Hepatocyte (in vitro differentiated cells): ENCODE measurements around the gene CCNQ. TPM values are rescaled to one million over a fixed set of nuclear protein-coding genes. Genes with fewer than 3 reads are reported as not detected.

Experiments used
- DNase-seq: peaks from one replicate; pipeline ENCODE4 v3.0.0-alpha.2; 2016; ENCODE audit warnings: low spot score
- H2AFZ ChIP-seq: fragments of 200-600 bp; sonication (generic); 2 replicates; pipeline ENCODE4 v1.6.0; 2016; ENCODE audit warnings: antibody characterized with exemption, mild to moderate bottlenecking
- H3K27ac ChIP-seq: fragments of 200-600 bp; sonication (generic); 2 replicates; pipeline ENCODE4 v1.5.1; 2016; ENCODE audit warnings: mild to moderate bottlenecking
- H3K27me3 ChIP-seq: fragments of 200-600 bp; sonication (generic); 2 replicates; pipeline ENCODE4 v1.6.1; 2016
- H3K36me3 ChIP-seq: fragments of 200-600 bp; sonication (generic); replicated peaks from 2 replicates; pipeline ENCODE4 v1.5.1; 2016; ENCODE audit warnings: low read depth; ENCODE audit not compliant: insufficient read depth
- H3K4me1 ChIP-seq: fragments of 200-600 bp; sonication (generic); 2 replicates; pipeline ENCODE4 v1.5.1; 2016; ENCODE audit warnings: mild to moderate bottlenecking, moderate library complexity; ENCODE audit not compliant: insufficient read depth
- H3K4me2 ChIP-seq: fragments of 200-600 bp; sonication (generic); 2 replicates; pipeline ENCODE4 v1.6.0; 2016
- H3K4me3 ChIP-seq: fragments of 200-600 bp; sonication (generic); 2 replicates; pipeline ENCODE4 v1.5.1; 2016; ENCODE audit warnings: mild to moderate bottlenecking
- H3K79me2 ChIP-seq: fragments of 200-600 bp; sonication (generic); 2 replicates; pipeline ENCODE4 v1.6.0; 2017; ENCODE audit warnings: mild to moderate bottlenecking
- H3K9me2 ChIP-seq: fragments of 200-600 bp; sonication (generic); replicated peaks from 2 replicates; pipeline ENCODE4 v1.6.0; 2017; ENCODE audit warnings: mild to moderate bottlenecking; ENCODE audit not compliant: insufficient read depth
- H3K9me3 ChIP-seq: fragments of 200-600 bp; sonication (generic); 2 replicates; pipeline ENCODE4 v1.5.1; 2016; ENCODE audit warnings: low read depth, mild to moderate bottlenecking
- H4K20me1 ChIP-seq: fragments of 200-600 bp; sonication (generic); 2 replicates; pipeline ENCODE4 v1.6.0; 2016; ENCODE audit warnings: mild to moderate bottlenecking; ENCODE audit not compliant: insufficient read depth, poor library complexity, severe bottlenecking
- EZH2 ChIP-seq: fragments of 200-600 bp; sonication (generic); IDR thresholded peaks from 2 replicates; pipeline ENCODE4 v1.6.1; 2016; ENCODE audit warnings: antibody characterized with exemption, mild to moderate bottlenecking, borderline replicate concordance
- EZH2phosphoT487 ChIP-seq: fragments of 200-600 bp; sonication (generic); IDR thresholded peaks from one replicate; pipeline ENCODE4 v1.6.1; 2018; ENCODE audit warnings: antibody characterized with exemption, mild to moderate bottlenecking, low read depth, moderate library complexity; ENCODE audit not compliant: unreplicated experiment, severe bottlenecking
- WGBS: methylation state at CpG from one replicate; pipeline ENCODE4 v1.1.6; 2016; ENCODE audit warnings: low lambda C conversion rate; ENCODE audit errors: missing lambda C conversion rate; 5-methylcytosine and 5-hydroxymethylcytosine counted together
- polyA plus RNA-seq: library from polyadenylated mRNA; unstranded; fragments of >200 nt; fragmentation: Nextera tagmentation; extraction: Ambion mirVana; gene quantifications from 2 replicates; pipeline ENCODE4 v1.2.1, GENCODE V29; 2016
- total RNA-seq: library from RNA; depleted of rRNA; stranded (reverse); fragments of >200 nt; gene quantifications from 2 replicates; pipeline ENCODE4 v1.2.3, GENCODE V29; 2014
- TF ChIP-seq, protein P1 (sequence below): fragments of 200-600 bp; sonication (generic); IDR thresholded peaks from 2 replicates; pipeline ENCODE4 v1.5.1; 2016; ENCODE audit warnings: antibody characterized with exemption, mild to moderate bottlenecking; ENCODE audit not compliant: poor library complexity

CCNQ gene
- total and polyA plus RNA-seq, 2 experiments from 2014 or later = 26.7 to 28.3 TPM

DNA sequence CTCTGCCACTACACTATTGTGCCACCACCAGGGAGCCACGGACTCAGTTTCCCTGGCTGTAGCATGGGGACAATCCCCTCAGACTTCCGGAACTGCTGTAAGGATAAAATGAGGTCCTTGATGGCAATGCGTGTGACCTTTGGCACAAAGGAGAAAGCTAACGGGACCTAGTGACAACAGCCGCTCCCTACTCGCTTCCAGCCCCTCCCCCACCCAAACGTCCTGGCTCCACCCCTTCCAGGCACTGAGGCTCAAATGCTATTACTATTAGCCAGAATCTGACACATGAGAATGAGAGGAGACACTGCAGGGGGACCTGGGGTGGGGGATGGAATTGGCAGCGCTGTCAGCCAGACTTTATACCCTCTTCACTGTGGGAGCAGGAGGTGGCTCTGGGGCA is 42.7 kb upstream of the CCNQ start:
- no peaks in the 10 kb centered on the region for H3K36me3 ChIP-seq
- no peak overlapping the region for H3K27ac ChIP-seq
- peak overlapping the region; percentile 79 for H3K4me2 ChIP-seq
- no peaks in the 10 kb centered on the region for H4K20me1 ChIP-seq
- DNase-seq = peak; percentile 37
- H3K9me3 ChIP-seq = no peaks in the 10 kb centered on the region
- no peaks in the 10 kb centered on the region for H3K4me1 ChIP-seq
- no peaks in the 10 kb centered on the region for H3K79me2 ChIP-seq
- 40% methylated on average over 8 of the region's 8 CpGs for WGBS
- H2AFZ ChIP-seq = no peak overlapping the region
- H3K27me3 ChIP-seq = peaks cover 4% of the 10 kb centered on the region
- TF ChIP-seq, protein P1, sequence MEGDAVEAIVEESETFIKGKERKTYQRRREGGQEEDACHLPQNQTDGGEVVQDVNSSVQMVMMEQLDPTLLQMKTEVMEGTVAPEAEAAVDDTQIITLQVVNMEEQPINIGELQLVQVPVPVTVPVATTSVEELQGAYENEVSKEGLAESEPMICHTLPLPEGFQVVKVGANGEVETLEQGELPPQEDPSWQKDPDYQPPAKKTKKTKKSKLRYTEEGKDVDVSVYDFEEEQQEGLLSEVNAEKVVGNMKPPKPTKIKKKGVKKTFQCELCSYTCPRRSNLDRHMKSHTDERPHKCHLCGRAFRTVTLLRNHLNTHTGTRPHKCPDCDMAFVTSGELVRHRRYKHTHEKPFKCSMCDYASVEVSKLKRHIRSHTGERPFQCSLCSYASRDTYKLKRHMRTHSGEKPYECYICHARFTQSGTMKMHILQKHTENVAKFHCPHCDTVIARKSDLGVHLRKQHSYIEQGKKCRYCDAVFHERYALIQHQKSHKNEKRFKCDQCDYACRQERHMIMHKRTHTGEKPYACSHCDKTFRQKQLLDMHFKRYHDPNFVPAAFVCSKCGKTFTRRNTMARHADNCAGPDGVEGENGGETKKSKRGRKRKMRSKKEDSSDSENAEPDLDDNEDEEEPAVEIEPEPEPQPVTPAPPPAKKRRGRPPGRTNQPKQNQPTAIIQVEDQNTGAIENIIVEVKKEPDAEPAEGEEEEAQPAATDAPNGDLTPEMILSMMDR = no peak
- no peak for TF ChIP-seq EZH2
- no peak overlapping the region for H3K4me3 ChIP-seq
- H3K9me2 ChIP-seq = no peaks in the 10 kb centered on the region

GRCh38 chrX:153640736-153641575 is 42.0 kb upstream of the CCNQ start:
- H3K27me3 ChIP-seq = peaks cover 4% of the 10 kb centered on the region

DNA sequence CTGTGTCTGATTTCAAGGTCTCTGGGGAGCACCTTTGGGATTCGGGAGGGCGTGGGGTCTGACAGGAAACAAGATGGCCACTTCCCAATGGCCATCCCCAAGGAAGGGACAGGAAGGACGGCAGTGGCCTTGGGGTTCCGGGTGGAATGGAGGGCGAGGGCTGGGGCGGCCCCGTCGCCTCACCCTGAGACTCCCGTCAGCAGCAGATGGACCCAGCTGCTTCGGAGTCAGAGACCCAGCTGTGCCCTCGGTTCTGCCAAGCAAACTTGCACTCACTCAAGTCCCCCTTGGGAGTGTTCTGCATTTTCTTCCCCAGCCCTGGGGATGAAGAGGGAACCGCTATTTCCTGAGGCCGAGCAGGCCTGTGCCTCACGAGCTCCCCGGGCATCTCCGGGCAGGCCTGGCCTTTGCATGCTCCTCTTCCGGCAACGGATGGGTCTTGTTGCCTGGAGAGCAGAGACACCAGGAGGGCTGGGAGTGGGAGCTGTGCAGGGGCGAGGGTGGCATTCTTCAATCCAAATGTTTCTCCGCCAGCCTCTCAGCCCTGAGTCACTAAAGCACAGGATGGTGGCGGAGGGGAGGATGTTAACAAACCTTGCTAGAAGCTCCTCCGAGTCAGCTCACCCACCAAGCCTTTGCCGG is 41.2 kb upstream of the CCNQ start:
- DNase-seq = peak; percentile 4
- no peaks in the 10 kb centered on the region for H4K20me1 ChIP-seq
- peaks cover 4% of the 10 kb centered on the region for H3K27me3 ChIP-seq
- no peak overlapping the region for H3K27ac ChIP-seq
- no peaks in the 10 kb centered on the region for H3K9me3 ChIP-seq
- TF ChIP-seq EZH2 = no peak
- TF ChIP-seq, protein P1 = no peak
- no peak for TF ChIP-seq EZH2phosphoT487
- no peak overlapping the region for H3K4me2 ChIP-seq
- H3K36me3 ChIP-seq = no peaks in the 10 kb centered on the region
- no peak overlapping the region for H2AFZ ChIP-seq
- no peaks in the 10 kb centered on the region for H3K79me2 ChIP-seq
- no peak overlapping the region for H3K4me3 ChIP-seq
- H3K9me2 ChIP-seq = no peaks in the 10 kb centered on the region
- 85% methylated on average over 22 of the region's 23 CpGs for WGBS
- no peaks in the 10 kb centered on the region for H3K4me1 ChIP-seq

More at GRCh38 chrX:153640736-153641575, 42.0 kb upstream of the CCNQ start:
- Histone ChIP-seq H3K36me3 (no peaks in the 10 kb centered on the region), H3K79me2 (no peaks in the 10 kb centered on the region), H3K27ac (no peak overlapping the region), H4K20me1 (no peaks in the 10 kb centered on the region), H3K9me2 (no peaks in the 10 kb centered on the region), H3K4me3 (no peak overlapping the region), H3K9me3 (no peaks in the 10 kb centered on the region), H3K4me2 (no peak overlapping the region), H2AFZ (no peak overlapping the region), H3K4me1 (no peaks in the 10 kb centered on the region)
- 74% methylated on average over 26 of the region's 26 CpGs for WGBS
- peak; percentile 7 for DNase-seq
- TF ChIP-seq EZH2 (no peak), EZH2phosphoT487 (no peak)
- TF ChIP-seq, protein P1 = no peak
